GM19351 (cell line): Measurements from ENCODE around the gene ZNF878.
"Not testable (repeated sequence)": the region's sequence is repeated elsewhere in the genome, so short reads cannot be mapped to it uniquely, and the experiment has no call there.

ENCODE experiments used
- ATAC-seq: cut with Tn5 transposase; IDR thresholded peaks from one replicate; pipeline ENCODE4 v1.9.1; 2021; ENCODE audit warnings: mild to moderate bottlenecking, moderate library complexity; ENCODE audit not compliant: unreplicated experiment

The ZNF878 gene

GRCh38 chr19:12052497-12053169, at the start of gene ZNF878:
TSS of gene ZNF878 (minus strand) at chr19:12052961. CDS start at chr19:12052801, 160 bp downstream.
- ATAC-seq, result peak; percentile 78

- no peak for ATAC-seq
Observed at GRCh38 chr19:12098040-12098439, 45.3 kb upstream of the ZNF878 start.

GRCh38 chr19:12095111-12095790, 42.5 kb upstream of the ZNF878 start:
- ATAC-seq, result no peak

- no peak for ATAC-seq
Observed at GRCh38 chr19:12093777-12094176, 41.0 kb upstream of the ZNF878 start.

- ATAC-seq, result no peak
Observed at GRCh38 chr19:12092956-12093355, 40.2 kb upstream of the ZNF878 start.

GRCh38 chr19:12092065-12092867, 39.5 kb upstream of the ZNF878 start:
- ATAC-seq, result no peak

GRCh38 chr19:12090807-12091206, 38.0 kb upstream of the ZNF878 start:
- no peak for ATAC-seq

GRCh38 chr19:12085074-12085818, 32.5 kb upstream of the ZNF878 start:
- no peak for ATAC-seq

- not testable (repeated sequence) for ATAC-seq
Observed at GRCh38 chr19:12083336-12083735, 30.6 kb upstream of the ZNF878 start.

- no peak for ATAC-seq
Observed at GRCh38 chr19:12077375-12077774, 24.6 kb upstream of the ZNF878 start.

GRCh38 chr19:12076331-12076730, 23.6 kb upstream of the ZNF878 start:
- ATAC-seq, result not testable (repeated sequence)

GRCh38 chr19:12075538-12076139, 22.9 kb upstream of the ZNF878 start:
- ATAC-seq, result no peak

- peak; percentile 79 for ATAC-seq
Observed at GRCh38 chr19:12064590-12065538, 12.1 kb upstream of the ZNF878 start, which contains the start of gene ZNF844. TSS of gene ZNF844 (plus strand) at chr19:12064731. CDS start at chr19:12064874, 143 bp downstream.

GRCh38 chr19:12055784-12056183, 3.0 kb upstream of the ZNF878 start:
- ATAC-seq, result no peak

GRCh38 chr19:12052091-12052496, 667 bp downstream of the ZNF878 start:
- no peak for ATAC-seq

- no peak for ATAC-seq
Observed at GRCh38 chr19:12047868-12048267, 4.9 kb downstream of the ZNF878 start.

- no peak for ATAC-seq
Observed at GRCh38 chr19:12043752-12044422, 8.9 kb downstream of the ZNF878 start.

GRCh38 chr19:12042893-12043292, 9.9 kb downstream of the ZNF878 start:
- ATAC-seq, result no peak
